Neural progenitor cell (in vitro differentiated cells): ENCODE measurements around the gene SLC35F5. TPM values are rescaled to one million over a fixed set of nuclear protein-coding genes. Genes with fewer than 3 reads are reported as not detected.
A peak's percentile ranks its signal among the peaks of the same experiment; 100 is the strongest.
"Not testable (repeated sequence)": the region's sequence is repeated elsewhere in the genome, so short reads cannot be mapped to it uniquely, and the experiment has no call there.

Experiments used
- DNase-seq: peaks from one replicate; pipeline ENCODE4 v3.0.0-alpha.2; 2016; ENCODE audit warnings: low spot score
- H2AFZ ChIP-seq: fragments of 200-600 bp; sonication (generic); replicated peaks from 2 replicates; pipeline ENCODE4 v1.6.1; 2016; ENCODE audit warnings: antibody characterized with exemption
- H3F3A ChIP-seq: fragments of 200-600 bp; sonication (generic); 2 replicates; pipeline ENCODE4 v1.6.1; 2016; ENCODE audit warnings: antibody characterized with exemption, low read depth
- H3K27ac ChIP-seq: fragments of 200-600 bp; sonication (generic); 2 replicates; pipeline ENCODE4 v1.5.1; 2016; ENCODE audit warnings: mild to moderate bottlenecking
- H3K27me3 ChIP-seq: fragments of 200-600 bp; sonication (generic); 2 replicates; pipeline ENCODE4 v1.6.1; 2016; ENCODE audit warnings: mild to moderate bottlenecking, moderate library complexity
- H3K36me3 ChIP-seq: fragments of 200-600 bp; sonication (generic); 2 replicates; pipeline ENCODE4 v1.5.1; 2016
- H3K4me1 ChIP-seq: fragments of 200-600 bp; sonication (generic); 2 replicates; pipeline ENCODE4 v1.6.1; 2016; ENCODE audit warnings: mixed run types
- H3K4me2 ChIP-seq: fragments of 200-600 bp; sonication (generic); 2 replicates; pipeline ENCODE4 v1.6.1; 2016
- H3K4me3 ChIP-seq: fragments of 200-600 bp; sonication (generic); 2 replicates; pipeline ENCODE4 v1.5.1; 2016
- H3K79me2 ChIP-seq: fragments of 200-600 bp; sonication (generic); 2 replicates; pipeline ENCODE4 v1.6.1; 2016; ENCODE audit warnings: low read depth
- H3K9ac ChIP-seq: fragments of 200-600 bp; sonication (generic); 2 replicates; pipeline ENCODE4 v1.6.1; 2016
- H3K9me3 ChIP-seq: fragments of 200-600 bp; sonication (generic); 2 replicates; pipeline ENCODE4 v1.5.1; 2016; ENCODE audit warnings: low read depth
- H4K20me1 ChIP-seq: fragments of 200-600 bp; sonication (generic); 2 replicates; pipeline ENCODE4 v1.6.1; 2016; ENCODE audit warnings: low read depth
- H3K27ac Mint-ChIP-seq: 3 replicates; pipeline ENCODE4 v1.8.0; 2021; ENCODE audit warnings: mixed read lengths
- H3K27me3 Mint-ChIP-seq: 2 replicates; pipeline ENCODE4 v1.8.0; 2022; ENCODE audit warnings: low read depth, mild to moderate bottlenecking, inconsistent platforms, moderate library complexity, mixed read lengths; ENCODE audit not compliant: insufficient read depth
- H3K36me3 Mint-ChIP-seq: 3 replicates; pipeline ENCODE4 v1.8.0; 2021; ENCODE audit warnings: mixed read lengths
- H3K4me1 Mint-ChIP-seq: 3 replicates; pipeline ENCODE4 v1.8.0; 2021; ENCODE audit warnings: mixed read lengths
- H3K4me3 Mint-ChIP-seq: 3 replicates; pipeline ENCODE4 v1.8.0; 2021; ENCODE audit warnings: mild to moderate bottlenecking, moderate library complexity, mixed read lengths
- H3K9me3 Mint-ChIP-seq: 3 replicates; pipeline ENCODE4 v1.8.0; 2020; ENCODE audit warnings: mixed read lengths
- EZH2 ChIP-seq: fragments of 200-600 bp; sonication (generic); IDR thresholded peaks from 2 replicates; pipeline ENCODE4 v1.6.1; 2017; ENCODE audit warnings: antibody characterized with exemption, mild to moderate bottlenecking, moderate library complexity
- EZH2phosphoT487 ChIP-seq: fragments of 200-600 bp; sonication (generic); IDR thresholded peaks from 2 replicates; pipeline ENCODE4 v1.6.1; 2017; ENCODE audit warnings: antibody characterized with exemption
- total RNA-seq: library from RNA; depleted of rRNA; stranded (reverse); fragments of >200 nt; gene quantifications from 2 replicates; pipeline ENCODE4 v1.2.3, GENCODE V29; 2015; ENCODE audit warnings: low replicate concordance
- TF ChIP-seq, protein P1 (sequence below): fragments of 200-600 bp; sonication (generic); IDR thresholded peaks from 2 replicates; pipeline ENCODE4 v1.5.1; 2017; ENCODE audit warnings: antibody characterized with exemption, mild to moderate bottlenecking

Gene SLC35F5
- total RNA-seq, 1 donor from 2014 or later: 83.0 TPM

DNA sequence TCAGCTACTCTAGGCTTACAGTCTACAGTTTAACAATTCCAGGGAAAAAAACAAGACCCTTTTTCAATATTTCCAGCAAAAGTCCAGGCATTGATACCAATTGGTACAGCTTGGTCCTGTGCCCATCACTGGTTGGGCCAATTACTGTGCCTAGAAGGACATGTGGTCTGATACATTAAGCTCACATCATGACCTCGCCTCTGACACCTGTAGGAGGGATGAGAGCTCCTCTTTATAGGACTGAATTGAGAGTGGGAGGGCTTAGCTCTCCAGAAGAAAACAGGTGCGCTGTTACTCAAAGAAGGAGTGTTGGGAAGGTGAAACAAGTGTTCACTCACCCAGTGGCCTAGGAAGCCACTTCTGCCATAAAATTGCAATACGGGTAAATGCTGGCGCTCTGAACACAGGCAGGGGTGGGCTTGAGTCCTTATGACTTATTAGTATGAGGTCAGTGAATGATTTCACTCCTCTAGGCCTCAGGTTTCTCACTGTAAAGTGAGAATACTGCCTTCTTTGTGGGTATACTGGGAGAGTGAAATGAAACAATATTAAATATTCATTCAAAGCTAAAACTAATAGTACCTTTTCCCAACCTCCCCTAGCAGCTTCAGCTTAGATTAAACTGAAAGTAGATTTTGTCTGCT lies 79.7 kb downstream of the SLC35F5 start:
- no peak overlapping the region for H3K4me2 ChIP-seq
- peaks cover 11% of the 10 kb centered on the region for H3K27me3 ChIP-seq
- TF ChIP-seq, protein P1, sequence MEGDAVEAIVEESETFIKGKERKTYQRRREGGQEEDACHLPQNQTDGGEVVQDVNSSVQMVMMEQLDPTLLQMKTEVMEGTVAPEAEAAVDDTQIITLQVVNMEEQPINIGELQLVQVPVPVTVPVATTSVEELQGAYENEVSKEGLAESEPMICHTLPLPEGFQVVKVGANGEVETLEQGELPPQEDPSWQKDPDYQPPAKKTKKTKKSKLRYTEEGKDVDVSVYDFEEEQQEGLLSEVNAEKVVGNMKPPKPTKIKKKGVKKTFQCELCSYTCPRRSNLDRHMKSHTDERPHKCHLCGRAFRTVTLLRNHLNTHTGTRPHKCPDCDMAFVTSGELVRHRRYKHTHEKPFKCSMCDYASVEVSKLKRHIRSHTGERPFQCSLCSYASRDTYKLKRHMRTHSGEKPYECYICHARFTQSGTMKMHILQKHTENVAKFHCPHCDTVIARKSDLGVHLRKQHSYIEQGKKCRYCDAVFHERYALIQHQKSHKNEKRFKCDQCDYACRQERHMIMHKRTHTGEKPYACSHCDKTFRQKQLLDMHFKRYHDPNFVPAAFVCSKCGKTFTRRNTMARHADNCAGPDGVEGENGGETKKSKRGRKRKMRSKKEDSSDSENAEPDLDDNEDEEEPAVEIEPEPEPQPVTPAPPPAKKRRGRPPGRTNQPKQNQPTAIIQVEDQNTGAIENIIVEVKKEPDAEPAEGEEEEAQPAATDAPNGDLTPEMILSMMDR: no peak
- TF ChIP-seq EZH2 (no peak), EZH2phosphoT487 (no peak)
- H2AFZ ChIP-seq: no peak overlapping the region
- H3K36me3 ChIP-seq: no peaks in the 10 kb centered on the region
- H3K4me3 ChIP-seq: no peak overlapping the region
- no peaks in the 10 kb centered on the region for H3K36me3 Mint-ChIP-seq
- no peaks in the 10 kb centered on the region for H3K9me3 Mint-ChIP-seq
- H3K4me3 Mint-ChIP-seq: no peak overlapping the region
- H3K27me3 Mint-ChIP-seq: peaks cover 4% of the 10 kb centered on the region
- no peaks in the 10 kb centered on the region for H4K20me1 ChIP-seq
- DNase-seq: no peak
- H3K27ac ChIP-seq: no peak overlapping the region
- H3K79me2 ChIP-seq: no peaks in the 10 kb centered on the region
- H3K4me1 Mint-ChIP-seq: peaks cover 3% of the 10 kb centered on the region
- H3K9me3 ChIP-seq: no peaks in the 10 kb centered on the region
- H3K27ac Mint-ChIP-seq: no peak overlapping the region
- H3K9ac ChIP-seq: no peak overlapping the region
- H3F3A ChIP-seq: no peaks in the 10 kb centered on the region
- H3K4me1 ChIP-seq: no peaks in the 10 kb centered on the region

DNA sequence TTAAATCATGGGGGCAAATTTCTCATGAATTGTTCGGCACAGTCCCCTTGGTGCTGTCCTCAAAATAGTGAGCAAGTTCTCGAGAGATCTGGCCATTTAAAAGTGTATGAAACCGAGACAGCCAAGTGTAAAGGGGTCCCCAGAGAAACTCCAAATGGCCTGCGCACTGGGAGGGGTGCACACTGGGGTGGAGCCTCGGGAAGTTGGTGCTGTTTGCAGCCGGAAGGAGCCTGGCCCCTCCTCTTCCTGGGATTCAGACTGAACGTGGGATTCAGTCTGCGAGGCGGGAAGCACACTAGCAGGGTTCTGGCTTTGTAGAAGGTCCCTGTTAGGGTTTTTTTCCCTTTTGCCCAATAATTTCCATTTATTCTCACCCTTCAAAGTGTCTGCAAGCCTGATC lies 80.6 kb downstream of the SLC35F5 start:
- H3K27me3 Mint-ChIP-seq: peaks cover 4% of the 10 kb centered on the region
- no peaks in the 10 kb centered on the region for H3K4me1 ChIP-seq
- H3K9me3 ChIP-seq: no peaks in the 10 kb centered on the region
- H3K4me3 Mint-ChIP-seq: no peak overlapping the region
- TF ChIP-seq, protein P1: no peak
- no peak for TF ChIP-seq EZH2phosphoT487
- no peak for TF ChIP-seq EZH2
- H3K36me3 ChIP-seq: no peaks in the 10 kb centered on the region
- H4K20me1 ChIP-seq: no peaks in the 10 kb centered on the region
- no peak overlapping the region for H2AFZ ChIP-seq
- peaks cover 3% of the 10 kb centered on the region for H3K4me1 Mint-ChIP-seq
- DNase-seq: no peak
- no peaks in the 10 kb centered on the region for H3F3A ChIP-seq
- H3K79me2 ChIP-seq: no peaks in the 10 kb centered on the region
- H3K27ac Mint-ChIP-seq: no peak overlapping the region
- no peak overlapping the region for H3K27ac ChIP-seq
- H3K4me3 ChIP-seq: no peak overlapping the region
- H3K9me3 Mint-ChIP-seq: no peaks in the 10 kb centered on the region
- no peaks in the 10 kb centered on the region for H3K36me3 Mint-ChIP-seq
- H3K9ac ChIP-seq: no peak overlapping the region
- peaks cover 11% of the 10 kb centered on the region for H3K27me3 ChIP-seq
- H3K4me2 ChIP-seq: no peak overlapping the region

DNA sequence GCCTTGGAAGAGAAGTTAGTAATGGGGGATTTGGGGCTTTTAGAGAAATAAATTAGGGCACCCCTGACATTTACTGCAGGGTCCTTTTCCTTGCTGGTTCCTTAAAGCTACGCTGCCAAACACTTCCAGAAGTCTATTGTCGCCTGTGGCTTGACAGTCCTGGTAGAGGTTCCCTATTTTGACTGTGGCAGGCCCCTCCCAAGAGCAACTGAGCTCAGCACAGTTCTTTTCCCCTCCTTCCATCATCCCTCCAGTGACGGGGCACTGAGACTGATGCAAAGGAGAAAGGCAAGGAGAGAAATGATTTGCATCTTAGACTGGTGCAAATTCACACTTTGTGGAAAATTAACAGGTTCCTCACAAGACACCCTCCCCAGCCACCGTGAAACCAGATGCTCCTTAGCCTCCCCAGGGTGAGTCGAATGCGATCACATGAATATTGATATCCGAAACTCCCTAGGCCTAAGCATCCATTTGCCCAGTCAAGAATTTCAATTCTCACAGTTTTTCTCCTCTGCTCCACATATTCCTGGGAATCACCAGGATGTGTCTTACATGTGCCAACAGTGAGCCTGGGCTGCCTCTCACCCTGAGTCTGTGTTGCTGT lies 84.0 kb downstream of the SLC35F5 start:
- Histone ChIP-seq H2AFZ (peak overlapping the region; percentile 42), H3F3A (no peaks in the 10 kb centered on the region), H3K4me1 (no peaks in the 10 kb centered on the region), H3K9me3 (no peaks in the 10 kb centered on the region), H3K9ac (no peak overlapping the region), H3K36me3 (no peaks in the 10 kb centered on the region), H4K20me1 (no peaks in the 10 kb centered on the region), H3K79me2 (no peaks in the 10 kb centered on the region), H3K27ac (no peak overlapping the region), H3K4me2 (no peak overlapping the region), H3K27me3 (no peaks in the 10 kb centered on the region), H3K4me3 (no peak overlapping the region)
- H3K4me3 Mint-ChIP-seq: no peak overlapping the region
- no peaks in the 10 kb centered on the region for H3K9me3 Mint-ChIP-seq
- H3K27ac Mint-ChIP-seq: no peak overlapping the region
- H3K36me3 Mint-ChIP-seq: no peaks in the 10 kb centered on the region
- H3K27me3 Mint-ChIP-seq: peaks cover 6% of the 10 kb centered on the region
- TF ChIP-seq EZH2 (no peak), EZH2phosphoT487 (no peak)
- TF ChIP-seq, protein P1: no peak
- H3K4me1 Mint-ChIP-seq: peaks cover 3% of the 10 kb centered on the region
- DNase-seq: no peak

DNA sequence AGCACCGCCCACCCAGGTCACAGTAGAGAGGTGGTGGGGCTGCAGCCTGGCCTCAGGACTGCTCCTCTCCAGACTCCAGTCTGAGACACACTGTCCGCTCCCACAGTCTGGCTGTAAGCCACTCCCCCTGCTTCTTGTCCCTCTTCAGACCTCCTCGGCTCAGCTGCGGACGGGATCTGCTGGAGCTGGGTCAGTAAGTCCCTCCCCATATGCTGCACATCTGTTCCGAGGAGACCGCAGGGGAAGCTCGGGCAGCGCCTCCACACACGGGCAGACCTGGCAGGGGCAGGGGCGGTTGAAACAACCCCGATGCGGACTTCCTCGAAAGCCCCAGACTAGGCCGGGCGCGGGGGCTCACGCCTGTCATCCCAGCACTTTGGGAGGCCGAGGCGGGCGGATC lies 87.4 kb downstream of the SLC35F5 start:
- H3K9ac ChIP-seq, H3K27ac Mint-ChIP-seq, DNase-seq, H3F3A ChIP-seq, H3K27me3 Mint-ChIP-seq, H3K4me2 ChIP-seq, H3K4me1 ChIP-seq, H3K27ac ChIP-seq, H3K79me2 ChIP-seq, H4K20me1 ChIP-seq, H3K4me3 Mint-ChIP-seq, H3K36me3 Mint-ChIP-seq, H2AFZ ChIP-seq, H3K27me3 ChIP-seq, H3K4me1 Mint-ChIP-seq, H3K36me3 ChIP-seq, H3K4me3 ChIP-seq, H3K9me3 ChIP-seq, H3K9me3 Mint-ChIP-seq: not testable (repeated sequence)

DNA sequence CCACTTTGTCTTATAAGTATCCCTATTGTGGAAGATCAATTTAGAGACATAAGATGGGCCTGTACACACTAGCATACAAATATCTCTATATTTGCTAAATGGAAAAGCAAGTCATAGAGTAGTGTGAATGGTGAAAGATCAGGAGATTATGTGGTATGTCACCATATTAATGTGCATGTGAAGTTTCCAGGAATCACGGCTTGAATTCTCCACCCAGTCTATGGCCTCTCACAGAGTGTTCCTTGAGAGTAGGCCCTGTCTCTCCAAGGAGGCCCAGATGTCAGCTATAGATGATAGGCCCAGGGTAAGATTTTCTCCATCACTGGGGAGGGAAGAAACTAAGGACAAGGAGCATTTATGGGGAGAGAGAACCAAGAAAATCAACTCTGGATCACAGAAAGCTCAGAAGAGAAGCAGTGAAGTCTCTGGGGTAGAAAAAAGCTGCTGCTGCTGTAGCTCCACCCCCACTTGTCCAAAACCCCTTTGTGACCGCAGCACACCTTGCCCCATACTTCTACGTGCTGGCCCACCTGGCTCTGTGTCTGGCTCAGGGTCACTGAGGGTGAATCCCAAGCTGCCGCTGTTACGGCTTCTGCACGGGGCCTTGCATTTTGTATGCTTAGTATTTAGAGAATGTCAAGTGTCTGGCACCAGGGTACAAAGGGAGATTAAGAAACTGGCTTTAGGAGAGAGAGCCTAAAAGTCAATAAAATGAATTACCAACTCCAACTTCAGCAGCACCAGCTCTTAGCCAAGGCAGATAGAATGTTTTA lies 91.5 kb downstream of the SLC35F5 start:
- H3K9me3 Mint-ChIP-seq, H3K4me1 Mint-ChIP-seq: not testable (repeated sequence)

More for the DNA sequence above, 91.5 kb downstream of the SLC35F5 start:
- H3K4me2 ChIP-seq, H3K27ac ChIP-seq, H4K20me1 ChIP-seq, H3K79me2 ChIP-seq, H3K36me3 Mint-ChIP-seq, H3K4me1 ChIP-seq, H3F3A ChIP-seq, H2AFZ ChIP-seq, H3K4me3 Mint-ChIP-seq, H3K36me3 ChIP-seq, H3K9ac ChIP-seq, H3K9me3 ChIP-seq, H3K4me3 ChIP-seq, H3K27me3 Mint-ChIP-seq, DNase-seq, H3K27ac Mint-ChIP-seq, H3K27me3 ChIP-seq: not testable (repeated sequence)
